ENCODE results near the gene GPR158.

- TF ChIP-seq POLR2A (IDR thresholded peaks at IDR 0.05; ENCODE audit: low read depth, low read length) (no peak), POLR2AphosphoS5 (IDR thresholded peaks at IDR 0.05; ENCODE audit: low read depth, low read length) (no peak), SPI1 (IDR thresholded peaks at IDR 0.05; ENCODE audit: low read depth, low read length) (no peak), PAX5 (IDR thresholded peaks at IDR 0.05; ENCODE audit: insufficient read depth, low read length, severe bottlenecking) (no peak), TAF1 (IDR thresholded peaks at IDR 0.05; ENCODE audit: low read depth, low read length) (no peak)
These were observed 111.0 kb downstream of the GPR158 start for GRCh38 chr10:25285809-25286208.
